Rectal smooth muscle tissue (tissue), 1 donor: ENCODE results near the gene HOXB5.

Source experiments
- H3K27ac ChIP-seq: one replicate; pipeline ENCODE4 v1.7.0; 2013; ENCODE audit warnings: low read depth, low read length, inconsistent platforms
- H3K27me3 ChIP-seq: one replicate; pipeline ENCODE4 v1.7.0; 2013; ENCODE audit warnings: low read length; ENCODE audit not compliant: control insufficient read depth, insufficient read depth
- H3K36me3 ChIP-seq: one replicate; pipeline ENCODE4 v1.7.0; 2013; ENCODE audit warnings: low read length; ENCODE audit not compliant: control insufficient read depth, insufficient read depth
- H3K4me1 ChIP-seq: one replicate; pipeline ENCODE4 v1.7.0; 2013; ENCODE audit warnings: low read length; ENCODE audit not compliant: control insufficient read depth, insufficient read depth
- H3K4me3 ChIP-seq: one replicate; pipeline ENCODE4 v1.7.0; 2013; ENCODE audit warnings: low read length
- H3K9ac ChIP-seq: one replicate; pipeline ENCODE4 v1.7.0; 2013; ENCODE audit warnings: low read length

Gene HOXB5

DNA sequence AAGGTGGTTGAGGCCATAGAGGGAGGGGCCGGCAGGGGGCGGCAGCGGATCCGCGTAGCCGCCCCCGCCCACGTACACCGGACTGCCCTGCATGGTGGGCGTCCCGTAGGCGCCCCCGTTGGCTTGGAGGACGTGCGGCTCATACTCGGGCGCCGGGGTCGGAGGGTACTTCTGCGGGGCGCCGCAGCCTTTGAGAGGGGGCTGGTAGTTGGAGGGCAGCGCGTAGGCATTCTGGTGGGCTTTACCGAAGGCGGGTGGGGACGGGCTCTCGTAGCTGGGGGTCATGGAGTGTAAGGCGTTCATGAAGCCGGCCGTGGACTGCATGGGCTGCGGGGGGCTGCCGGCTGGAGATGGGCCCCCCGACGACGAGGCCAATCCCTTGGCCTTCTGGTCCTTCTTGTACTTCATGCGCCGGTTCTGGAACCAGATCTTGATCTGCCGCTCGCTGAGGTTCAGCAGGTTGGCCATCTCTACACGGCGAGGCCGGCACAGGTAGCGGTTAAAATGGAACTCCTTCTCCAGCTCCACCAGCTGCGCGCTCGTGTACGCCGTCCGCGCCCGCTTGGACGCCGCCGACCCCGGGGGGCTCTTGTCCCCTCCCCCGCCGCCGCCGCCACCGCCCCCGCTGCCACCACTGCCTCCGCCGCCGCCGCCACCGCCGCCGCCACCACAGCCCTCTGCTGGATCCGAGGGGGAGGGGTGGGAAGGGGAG, 42.9 kb downstream of the HOXB5 start:
- no peaks in the 10 kb centered on the region for H3K36me3 ChIP-seq
- H3K27ac ChIP-seq = peak overlapping the region; percentile 98
- H3K4me3 ChIP-seq = no peak overlapping the region
- peaks cover 59% of the 10 kb centered on the region for H3K4me1 ChIP-seq
- no peak overlapping the region for H3K9ac ChIP-seq
- no peaks in the 10 kb centered on the region for H3K27me3 ChIP-seq

DNA sequence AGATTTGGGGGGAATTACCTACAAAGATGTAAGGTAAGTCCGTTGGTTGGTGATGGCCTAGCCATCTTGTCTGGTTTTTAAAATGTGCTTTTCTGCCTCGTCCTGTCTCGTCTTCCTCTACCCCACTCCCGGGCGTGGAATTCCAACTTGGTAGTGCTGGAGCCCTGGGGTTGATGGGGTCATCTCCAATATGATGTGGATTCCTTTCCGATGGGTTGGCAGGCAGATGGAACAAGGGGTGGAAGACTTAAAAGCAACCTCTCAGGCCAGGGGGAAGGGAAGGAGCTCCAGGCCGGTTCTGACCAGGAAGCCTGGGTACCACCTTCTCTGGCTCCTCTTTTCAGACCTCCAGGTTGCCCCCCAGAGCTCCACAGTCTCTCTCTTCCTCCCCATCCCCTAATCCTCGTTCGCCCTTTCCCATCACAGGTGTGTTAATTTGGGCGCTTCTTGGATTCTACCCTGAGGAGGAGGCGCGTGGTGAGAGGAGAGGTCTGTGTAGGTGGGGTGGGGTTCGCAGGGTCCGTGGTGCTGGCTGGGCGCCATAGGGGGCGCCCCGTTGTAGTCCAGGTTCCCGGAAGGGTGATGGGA, 43.6 kb downstream of the HOXB5 start:
- Histone ChIP-seq H3K36me3 (no peaks in the 10 kb centered on the region), H3K27ac (peak overlapping the region; percentile 98), H3K4me3 (peak overlapping the region; percentile 6), H3K27me3 (no peaks in the 10 kb centered on the region), H3K4me1 (peaks cover 66% of the 10 kb centered on the region), H3K9ac (no peak overlapping the region)

DNA sequence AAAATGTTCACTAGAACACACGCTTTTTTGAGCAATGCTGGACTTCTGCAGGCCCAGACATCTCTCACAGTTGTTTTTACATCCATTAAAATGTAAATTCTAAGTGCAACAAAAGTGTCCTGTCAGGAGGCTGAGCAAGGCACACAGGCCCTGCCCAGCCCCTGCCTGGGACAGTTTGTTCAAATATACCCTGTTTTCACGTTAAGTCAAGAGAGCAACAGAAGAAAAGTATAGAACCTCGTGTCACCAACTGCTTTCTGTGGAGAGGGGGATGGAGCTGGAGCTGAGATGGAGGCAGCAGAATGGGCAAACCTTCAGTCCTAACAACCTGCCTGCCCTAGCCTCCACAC, 44.3 kb downstream of the HOXB5 start:
- Histone ChIP-seq H3K36me3 (no peaks in the 10 kb centered on the region), H3K4me3 (no peak overlapping the region), H3K9ac (no peak overlapping the region), H3K27ac (peak overlapping the region; percentile 98), H3K4me1 (peaks cover 67% of the 10 kb centered on the region), H3K27me3 (no peaks in the 10 kb centered on the region)

DNA sequence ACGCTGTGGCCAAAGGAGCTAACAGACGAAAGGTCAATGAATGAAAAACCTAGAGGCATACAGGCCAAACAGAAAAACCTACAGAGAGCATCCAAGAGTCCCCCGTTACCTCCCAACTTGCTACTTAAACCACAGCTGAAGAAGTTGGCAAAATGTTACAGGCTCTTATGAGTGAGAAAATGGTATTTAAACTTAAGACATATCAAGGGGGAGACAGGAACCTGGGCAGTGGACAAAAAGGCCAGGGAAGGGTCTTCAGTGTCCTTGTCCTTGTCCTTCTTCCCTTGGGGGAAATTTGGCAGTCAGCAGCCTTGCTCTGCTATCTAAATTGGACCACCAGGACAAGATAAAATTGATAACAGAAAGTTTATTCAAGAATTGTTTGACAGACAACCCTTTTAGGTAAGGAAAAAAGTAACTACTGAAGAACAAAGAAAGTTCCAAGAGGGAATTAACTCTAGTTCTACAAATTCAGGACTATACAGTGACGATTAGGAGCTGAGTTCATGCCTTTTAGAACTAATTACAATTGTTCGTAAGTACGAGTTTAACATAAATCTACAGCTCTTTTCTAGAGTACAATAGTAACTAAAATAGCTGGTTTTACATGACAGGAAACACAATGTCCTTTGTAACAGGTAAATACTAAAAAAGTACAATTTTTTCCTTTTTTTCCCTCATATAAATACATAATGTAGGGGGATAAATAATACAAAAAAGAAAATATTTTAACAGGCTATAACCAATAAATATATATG, 44.9 kb downstream of the HOXB5 start:
- Histone ChIP-seq H3K4me3 (no peak overlapping the region), H3K9ac (no peak overlapping the region), H3K4me1 (peaks cover 64% of the 10 kb centered on the region), H3K27ac (peak overlapping the region; percentile 98), H3K27me3 (no peaks in the 10 kb centered on the region), H3K36me3 (no peaks in the 10 kb centered on the region)

DNA sequence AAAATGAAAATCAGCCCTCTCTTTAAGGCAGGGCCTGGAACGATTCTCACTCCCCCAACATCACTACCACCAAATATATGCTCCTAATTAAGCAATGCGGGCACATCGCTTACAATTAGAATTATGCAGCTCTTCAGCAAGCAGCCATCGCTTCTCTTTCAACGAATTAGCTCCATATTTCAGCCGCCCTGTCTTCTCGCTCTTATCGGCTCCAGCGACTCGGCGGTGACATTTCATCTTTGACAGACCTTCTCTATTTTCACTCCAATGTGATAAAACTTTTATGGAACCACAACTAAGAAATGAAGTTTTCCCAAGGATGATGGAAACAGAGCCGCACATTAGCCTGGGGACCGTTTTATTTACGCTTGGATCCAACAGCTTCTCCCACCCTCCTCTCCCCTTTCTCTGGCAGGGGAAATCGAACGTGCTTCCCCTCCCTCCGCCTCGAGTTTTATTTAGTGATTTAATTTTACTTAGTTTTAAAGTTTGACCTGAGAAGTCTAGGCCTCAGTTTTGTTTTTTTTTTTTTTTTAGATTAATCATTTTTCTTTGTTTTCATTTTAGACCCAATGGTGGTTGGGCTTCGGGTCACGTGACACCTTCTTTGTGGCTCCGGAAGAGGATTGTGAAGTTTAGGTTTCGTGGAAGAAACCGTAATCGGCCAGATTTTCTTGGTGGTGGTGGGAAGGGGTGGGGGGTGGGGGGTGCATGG, 45.6 kb downstream of the HOXB5 start:
- Histone ChIP-seq H3K36me3 (no peaks in the 10 kb centered on the region), H3K9ac (no peak overlapping the region), H3K4me3 (peak overlapping the region; percentile 62), H3K27ac (peak overlapping the region; percentile 98), H3K27me3 (no peaks in the 10 kb centered on the region), H3K4me1 (peaks cover 59% of the 10 kb centered on the region)

DNA sequence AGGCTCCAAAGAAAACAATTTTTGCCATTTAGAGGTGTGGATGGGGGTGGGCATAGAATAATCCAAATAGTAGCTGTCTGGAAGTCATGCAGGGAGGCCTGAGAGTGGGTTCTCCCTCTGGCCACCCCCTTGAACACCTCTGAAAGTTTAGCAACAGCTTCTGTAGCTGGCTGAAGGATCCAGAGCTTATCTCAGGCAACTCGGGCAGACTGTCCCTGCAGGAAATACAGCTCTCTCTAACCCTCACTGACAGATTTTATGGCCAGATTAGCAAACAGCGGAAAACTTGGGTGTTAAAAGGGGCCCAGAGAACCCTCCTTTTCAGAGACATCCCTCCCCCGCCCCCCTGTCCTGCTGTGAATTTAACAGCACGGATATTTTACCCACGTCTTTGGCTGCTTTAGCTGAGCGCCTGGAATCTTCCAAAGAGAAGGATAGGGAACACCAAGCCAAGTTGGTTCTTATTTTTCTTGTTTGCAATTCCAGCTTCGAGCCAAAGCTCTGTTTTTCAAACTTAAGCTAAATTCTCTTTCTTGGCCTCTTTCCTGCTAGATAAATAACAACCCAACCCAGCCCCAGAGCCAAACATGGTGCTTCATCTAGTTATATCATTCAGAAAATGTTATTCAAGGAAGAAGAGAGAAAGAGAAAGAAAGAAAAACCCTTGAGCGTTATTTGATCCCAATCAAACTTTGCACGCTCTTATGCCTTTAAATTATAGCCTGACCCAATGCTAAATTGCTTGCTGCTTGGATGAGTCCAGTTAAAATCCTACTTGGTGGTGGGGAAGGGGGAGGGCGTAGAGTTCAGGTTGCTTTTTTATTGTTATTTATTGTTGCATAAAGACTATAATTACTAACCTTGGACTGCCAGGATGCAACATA, 46.4 kb downstream of the HOXB5 start:
- Histone ChIP-seq H3K9ac (peak overlapping the region; percentile 46), H3K36me3 (no peaks in the 10 kb centered on the region), H3K27me3 (no peaks in the 10 kb centered on the region), H3K4me1 (peaks cover 54% of the 10 kb centered on the region), H3K27ac (peak overlapping the region; percentile 98), H3K4me3 (peak overlapping the region; percentile 62)

DNA sequence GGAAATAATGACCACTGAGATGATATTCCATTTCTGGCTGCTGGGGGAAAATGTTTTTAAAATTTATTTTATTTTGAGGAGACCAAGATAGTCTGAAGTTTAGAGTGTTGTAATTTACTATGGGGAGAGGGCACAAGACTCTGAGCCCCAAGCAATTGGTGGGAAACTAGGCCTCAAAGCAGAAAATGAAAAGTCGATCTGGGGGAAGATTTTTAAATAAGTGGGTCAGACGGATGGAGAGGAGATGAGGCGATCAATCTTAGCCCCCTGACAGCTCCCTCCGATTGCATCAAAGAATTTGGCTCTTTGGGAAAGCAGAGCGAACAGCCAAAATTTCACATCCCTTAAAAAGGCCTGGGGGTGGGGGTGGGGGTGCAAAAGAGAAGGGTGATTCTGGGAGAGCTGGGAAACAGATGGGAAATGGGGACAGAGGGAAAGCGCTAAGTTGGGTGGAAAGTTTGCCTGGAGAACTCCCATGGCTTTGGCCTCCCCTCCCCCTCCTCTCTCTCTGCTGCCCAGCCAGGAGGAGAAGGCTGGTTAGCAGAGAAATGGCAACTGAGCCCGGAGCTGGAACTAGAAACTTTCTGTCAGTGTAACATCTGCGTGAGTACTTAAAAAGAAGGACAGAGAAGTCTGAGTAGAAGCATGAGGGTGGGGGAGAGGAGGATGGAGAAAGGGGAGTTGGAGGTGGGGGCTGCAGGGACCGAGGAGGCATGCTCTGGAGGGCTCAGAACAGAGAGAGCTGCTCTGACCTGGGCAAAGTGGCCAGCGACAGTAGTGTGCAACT, 47.2 kb downstream of the HOXB5 start:
- Histone ChIP-seq H3K36me3 (no peaks in the 10 kb centered on the region), H3K4me1 (peaks cover 48% of the 10 kb centered on the region), H3K27me3 (no peaks in the 10 kb centered on the region), H3K9ac (peak overlapping the region; percentile 46), H3K27ac (peak overlapping the region; percentile 98), H3K4me3 (peak overlapping the region; percentile 62)

DNA sequence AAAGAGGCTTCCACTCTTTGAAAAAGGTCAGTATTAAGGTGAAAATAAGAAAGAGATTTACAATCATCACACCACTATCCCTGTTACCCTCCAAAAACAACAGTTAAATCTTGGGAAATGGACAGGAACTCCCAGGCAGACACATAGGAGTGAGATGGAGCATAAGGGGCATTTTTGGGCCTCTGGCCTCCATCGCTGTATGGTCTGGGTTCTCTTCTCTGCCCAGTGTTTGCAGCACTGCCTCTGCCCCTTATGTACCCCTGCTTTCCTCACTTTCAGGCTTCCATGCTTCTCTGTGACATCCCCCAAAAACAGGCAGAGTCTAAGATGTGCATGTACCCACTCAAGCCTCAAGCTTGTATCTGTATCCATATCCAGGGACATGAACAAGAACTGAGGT, 48.0 kb downstream of the HOXB5 start:
- no peak overlapping the region for H3K9ac ChIP-seq
- peak overlapping the region; percentile 98 for H3K27ac ChIP-seq
- H3K4me1 ChIP-seq = peaks cover 45% of the 10 kb centered on the region
- H3K27me3 ChIP-seq = no peaks in the 10 kb centered on the region
- H3K36me3 ChIP-seq = no peaks in the 10 kb centered on the region
- no peak overlapping the region for H3K4me3 ChIP-seq

DNA sequence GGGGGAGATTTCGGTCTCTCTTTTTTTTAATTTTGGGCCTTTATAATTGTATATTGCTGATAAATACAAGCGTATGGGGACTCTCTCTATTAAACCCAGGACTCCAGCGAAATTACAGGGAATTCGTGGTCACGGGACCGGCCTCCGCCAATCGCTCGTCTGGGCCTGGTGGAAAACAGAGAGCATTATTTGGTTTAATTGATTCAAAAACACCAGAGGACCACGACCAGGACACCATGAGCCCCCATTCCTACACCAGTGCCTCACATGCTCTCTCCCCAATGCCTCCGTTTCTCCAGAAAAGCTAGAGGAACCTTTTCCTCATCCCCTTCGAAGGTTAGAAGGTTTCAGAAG, 48.6 kb downstream of the HOXB5 start, which contains the start of gene HOXB2:
TSS of gene HOXB2 (minus strand) at position 88 of the 354 bp plus-strand sequence. CDS start 198 bp downstream, outside the sequence.
- H3K4me3 ChIP-seq = peak within 1 kb of the TSS; percentile 85
- no peaks in the 10 kb centered on the region for H3K27me3 ChIP-seq
- peak within 1 kb of the TSS; percentile 66 for H3K9ac ChIP-seq
- H3K36me3 ChIP-seq = no peaks in the 10 kb centered on the region
- H3K4me1 ChIP-seq = peaks cover 45% of the 10 kb centered on the region
- peak within 1 kb of the TSS; percentile 98 for H3K27ac ChIP-seq

DNA sequence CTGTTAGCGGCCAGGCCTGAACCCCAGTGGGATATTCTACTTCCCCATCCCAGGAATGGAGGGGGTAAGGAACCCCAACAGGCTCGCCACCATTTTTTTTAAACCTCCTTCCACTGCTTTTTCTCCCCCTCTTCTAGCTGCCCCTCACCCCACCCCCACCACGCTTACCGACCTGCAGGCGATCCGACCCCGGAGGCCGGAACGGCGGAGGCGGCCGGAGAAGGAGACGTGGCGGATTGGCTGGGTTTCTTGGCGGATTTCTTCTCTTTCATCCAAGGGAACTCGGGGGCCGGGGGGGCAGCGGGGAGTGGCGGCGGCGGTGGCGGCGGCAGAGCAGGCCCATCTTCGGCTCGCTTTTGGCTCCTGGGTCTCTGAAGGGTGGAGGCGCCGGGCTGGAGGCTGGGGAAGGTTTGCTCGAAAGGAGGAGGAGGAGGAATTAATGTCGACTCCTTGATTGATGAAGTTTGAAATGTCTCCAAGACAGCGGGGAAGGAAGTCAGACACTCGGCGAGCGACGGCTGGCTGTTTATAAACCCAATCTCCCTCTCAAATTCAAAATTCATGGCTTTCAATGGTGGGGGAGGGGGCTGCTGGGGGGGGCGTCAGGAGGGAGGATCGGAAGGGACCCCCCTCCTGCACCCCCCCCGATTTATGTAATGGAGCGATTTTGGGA, 49.1 kb downstream of the HOXB5 start:
- Histone ChIP-seq H3K4me3 (peak overlapping the region; percentile 85), H3K36me3 (no peaks in the 10 kb centered on the region), H3K27ac (peak overlapping the region; percentile 98), H3K9ac (peak overlapping the region; percentile 66), H3K27me3 (no peaks in the 10 kb centered on the region), H3K4me1 (peaks cover 44% of the 10 kb centered on the region)
